HG03571 (cell line): ENCODE measurements around the gene ANHX.
A peak's percentile ranks its signal among the peaks of the same experiment; 100 is the strongest.

Experiments used
- ATAC-seq: cut with Tn5 transposase; IDR thresholded peaks from one replicate; pipeline ENCODE4 v1.9.1; 2021; ENCODE audit not compliant: unreplicated experiment

Gene ANHX

GRCh38 chr12:133203344-133204263 lies 32.1 kb downstream of the ANHX start:
- ATAC-seq = no peak

- no peak for ATAC-seq
These were observed 33.0 kb downstream of the ANHX start for GRCh38 chr12:133202493-133203343.

GRCh38 chr12:133201888-133202287 lies 33.8 kb downstream of the ANHX start:
- ATAC-seq = no peak

GRCh38 chr12:133192847-133193246 lies 42.8 kb downstream of the ANHX start:
- ATAC-seq = no peak

GRCh38 chr12:133190176-133190575 lies 45.5 kb downstream of the ANHX start:
- no peak for ATAC-seq

- peak; percentile 81 for ATAC-seq
These were observed 54.3 kb downstream of the ANHX start, which contains the start of gene ZNF268 for GRCh38 chr12:133181238-133181959. Gene ZNF268 (plus strand): TSS chr12:133181495. CDS start chr12:133181998, 503 bp downstream.

- ATAC-seq = no peak
These were observed 55.0 kb downstream of the ANHX start for GRCh38 chr12:133180669-133181068.

- ATAC-seq = no peak
These were observed 60.8 kb downstream of the ANHX start for GRCh38 chr12:133174901-133175300.

- no peak for ATAC-seq
These were observed 63.2 kb downstream of the ANHX start for GRCh38 chr12:133172491-133172890.
